ENCODE data around the gene IGIP. TPM values are rescaled to one million over a fixed set of nuclear protein-coding genes. Genes with fewer than 3 reads are reported as not detected.

The IGIP gene
- total and polyA plus RNA-seq, 4 donors, result 2.3 to 11.8 (median 3.7) TPM

- TF ChIP-seq YY1 (IDR thresholded peaks at IDR 0.05) (no peak), ATF3 (IDR thresholded peaks at IDR 0.05) (no peak)
- Histone ChIP-seq H3K9me3 (ENCODE audit: control insufficient read depth in 4 of 4, low read length in 3 of 4) (no peaks in the 10 kb centered on the region), H3K27me3 (ENCODE audit: control insufficient read depth in 4 of 4, insufficient read depth in 4 of 4, low read length in 3 of 4) (no peaks in the 10 kb centered on the region), H3K9ac (ENCODE audit: low read depth in 1 of 2, low read length in 2 of 2) (no peak overlapping the region), H3K4me3 (ENCODE audit: low read depth in 1 of 3, low read length in 3 of 3) (no peak overlapping the region), H3K4me1 (ENCODE audit: control insufficient read depth in 4 of 4, insufficient read depth in 4 of 4, low read length in 3 of 4) (peaks cover 0 to 7% (median 0%) of the 10 kb centered on the region in 4 donors), H3K27ac (ENCODE audit: low read depth in 1 of 2, low read length in 2 of 2) (no peak overlapping the region), H3K36me3 (ENCODE audit: control insufficient read depth in 4 of 4, insufficient read depth in 3 of 4, low read depth in 1 of 4, low read length in 3 of 4) (no peaks in the 10 kb centered on the region)
- no peak for DNase-seq (ENCODE audit: low spot score)
- WGBS, result 90% methylated on average over 4 of the region's 4 CpGs
Measured at GRCh38 chr5:140133514-140134167, 7.9 kb downstream of the IGIP start.

GRCh38 chr5:140134277-140134935, 8.7 kb downstream of the IGIP start:
- Histone ChIP-seq H3K27ac (ENCODE audit: low read depth in 1 of 2, low read length in 2 of 2) (no peak overlapping the region), H3K4me3 (ENCODE audit: low read depth in 1 of 3, low read length in 3 of 3) (no peak overlapping the region), H3K36me3 (ENCODE audit: control insufficient read depth in 4 of 4, insufficient read depth in 3 of 4, low read depth in 1 of 4, low read length in 3 of 4) (no peaks in the 10 kb centered on the region), H3K4me1 (ENCODE audit: control insufficient read depth in 4 of 4, insufficient read depth in 4 of 4, low read length in 3 of 4) (peaks cover 0 to 7% (median 0%) of the 10 kb centered on the region in 4 donors), H3K27me3 (ENCODE audit: control insufficient read depth in 4 of 4, insufficient read depth in 4 of 4, low read length in 3 of 4) (no peaks in the 10 kb centered on the region), H3K9me3 (ENCODE audit: control insufficient read depth in 4 of 4, low read length in 3 of 4) (no peaks in the 10 kb centered on the region), H3K9ac (ENCODE audit: low read depth in 1 of 2, low read length in 2 of 2) (no peak overlapping the region)
- 97% methylated on average over 2 of the region's 2 CpGs for WGBS
- DNase-seq (ENCODE audit: low spot score), result no peak
- TF ChIP-seq GABPA (IDR thresholded peaks at IDR 0.05 in 1 of 2, conservative IDR thresholded peaks at IDR 0.05 in 1 of 2) (no peak), EGR1 (IDR thresholded peaks at IDR 0.05; ENCODE audit: low read depth in 2 of 2) (no peak), ATF3 (IDR thresholded peaks at IDR 0.05) (no peak), TAF1 (conservative IDR thresholded peaks at IDR 0.05) (no peak), RAD21 (IDR thresholded peaks at IDR 0.05) (no peak), FOXA1 (IDR thresholded peaks at IDR 0.05) (no peak), HNF4A (conservative IDR thresholded peaks at IDR 0.05) (no peak), FOXA2 (IDR thresholded peaks at IDR 0.05) (no peak), JUND (IDR thresholded peaks at IDR 0.05) (no peak), NR2F2 (IDR thresholded peaks at IDR 0.05) (no peak), REST (IDR thresholded peaks at IDR 0.05) (no peak), SP1 (IDR thresholded peaks at IDR 0.05) (no peak)
- TF ChIP-seq, protein P1, sequence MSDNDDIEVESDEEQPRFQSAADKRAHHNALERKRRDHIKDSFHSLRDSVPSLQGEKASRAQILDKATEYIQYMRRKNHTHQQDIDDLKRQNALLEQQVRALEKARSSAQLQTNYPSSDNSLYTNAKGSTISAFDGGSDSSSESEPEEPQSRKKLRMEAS (IDR thresholded peaks at IDR 0.05), result no peak
- TF ChIP-seq, protein P2, sequence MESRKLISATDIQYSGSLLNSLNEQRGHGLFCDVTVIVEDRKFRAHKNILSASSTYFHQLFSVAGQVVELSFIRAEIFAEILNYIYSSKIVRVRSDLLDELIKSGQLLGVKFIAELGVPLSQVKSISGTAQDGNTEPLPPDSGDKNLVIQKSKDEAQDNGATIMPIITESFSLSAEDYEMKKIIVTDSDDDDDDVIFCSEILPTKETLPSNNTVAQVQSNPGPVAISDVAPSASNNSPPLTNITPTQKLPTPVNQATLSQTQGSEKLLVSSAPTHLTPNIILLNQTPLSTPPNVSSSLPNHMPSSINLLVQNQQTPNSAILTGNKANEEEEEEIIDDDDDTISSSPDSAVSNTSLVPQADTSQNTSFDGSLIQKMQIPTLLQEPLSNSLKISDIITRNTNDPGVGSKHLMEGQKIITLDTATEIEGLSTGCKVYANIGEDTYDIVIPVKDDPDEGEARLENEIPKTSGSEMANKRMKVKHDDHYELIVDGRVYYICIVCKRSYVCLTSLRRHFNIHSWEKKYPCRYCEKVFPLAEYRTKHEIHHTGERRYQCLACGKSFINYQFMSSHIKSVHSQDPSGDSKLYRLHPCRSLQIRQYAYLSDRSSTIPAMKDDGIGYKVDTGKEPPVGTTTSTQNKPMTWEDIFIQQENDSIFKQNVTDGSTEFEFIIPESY (IDR thresholded peaks at IDR 0.05), result no peak
- TF ChIP-seq, protein P3, sequence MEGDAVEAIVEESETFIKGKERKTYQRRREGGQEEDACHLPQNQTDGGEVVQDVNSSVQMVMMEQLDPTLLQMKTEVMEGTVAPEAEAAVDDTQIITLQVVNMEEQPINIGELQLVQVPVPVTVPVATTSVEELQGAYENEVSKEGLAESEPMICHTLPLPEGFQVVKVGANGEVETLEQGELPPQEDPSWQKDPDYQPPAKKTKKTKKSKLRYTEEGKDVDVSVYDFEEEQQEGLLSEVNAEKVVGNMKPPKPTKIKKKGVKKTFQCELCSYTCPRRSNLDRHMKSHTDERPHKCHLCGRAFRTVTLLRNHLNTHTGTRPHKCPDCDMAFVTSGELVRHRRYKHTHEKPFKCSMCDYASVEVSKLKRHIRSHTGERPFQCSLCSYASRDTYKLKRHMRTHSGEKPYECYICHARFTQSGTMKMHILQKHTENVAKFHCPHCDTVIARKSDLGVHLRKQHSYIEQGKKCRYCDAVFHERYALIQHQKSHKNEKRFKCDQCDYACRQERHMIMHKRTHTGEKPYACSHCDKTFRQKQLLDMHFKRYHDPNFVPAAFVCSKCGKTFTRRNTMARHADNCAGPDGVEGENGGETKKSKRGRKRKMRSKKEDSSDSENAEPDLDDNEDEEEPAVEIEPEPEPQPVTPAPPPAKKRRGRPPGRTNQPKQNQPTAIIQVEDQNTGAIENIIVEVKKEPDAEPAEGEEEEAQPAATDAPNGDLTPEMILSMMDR (IDR thresholded peaks at IDR 0.05; ENCODE audit: low read depth, low read length, missing input control), result no peak

Data from liver (tissue), 9 donors.